Cardiac fibroblast (primary cell): ENCODE data around the gene IQGAP3.

Experiments
- DNase-seq, 2 donors: peaks; one replicate each; pipeline versions ENCODE4 v3.0.0 to v3.0.0-alpha.2; 2010; ENCODE audit warnings: low read depth in 2 of 2
- H3K4me3 ChIP-seq, 2 donors: replicated peaks in 1 of 2; 1 replicate in 1 of 2; 2 replicates in 1 of 2; pipeline ENCODE4 v1.5.1; 2011; ENCODE audit warnings: low read depth in 2 of 2, low read length in 2 of 2, mild to moderate bottlenecking in 2 of 2, moderate library complexity in 1 of 2
- TF ChIP-seq, protein P1 (sequence below): IDR thresholded peaks from one replicate; pipeline ENCODE4 v1.5.1; 2011; ENCODE audit warnings: low read depth, mild to moderate bottlenecking, low read length, inconsistent platforms

Gene IQGAP3

DNA sequence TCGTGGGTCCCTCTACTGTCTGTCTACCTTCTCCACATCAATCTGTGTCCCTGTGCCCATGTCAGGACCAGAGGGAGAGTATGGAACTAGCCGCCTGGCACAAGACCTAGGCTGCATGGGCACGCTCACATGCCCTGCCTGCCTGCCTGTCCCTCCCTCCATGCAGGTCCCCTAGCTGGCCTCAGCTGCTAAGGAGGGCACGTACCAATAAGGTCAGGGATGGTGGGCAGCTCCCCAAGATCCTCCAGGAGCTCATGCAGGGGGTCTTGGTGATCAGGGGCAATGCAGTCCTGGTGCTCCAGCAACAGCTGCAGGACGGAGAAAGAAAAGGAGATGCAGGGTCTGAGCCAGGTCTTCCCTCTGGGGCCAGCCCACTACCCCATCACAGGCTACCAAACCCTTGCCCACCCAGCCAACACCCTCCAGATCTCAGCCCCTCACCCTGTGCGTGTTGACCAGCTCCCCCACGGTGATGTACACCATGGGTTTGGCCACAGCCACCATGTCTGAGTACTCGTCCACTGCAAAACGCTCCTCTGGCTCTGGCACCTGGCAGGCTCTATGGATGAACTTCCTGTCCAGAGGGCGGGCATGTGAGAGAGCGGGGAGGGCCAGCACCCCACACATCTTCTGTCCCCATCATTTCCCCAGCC is 38.7 kb downstream of the IQGAP3 start:
- TF ChIP-seq, protein P1, sequence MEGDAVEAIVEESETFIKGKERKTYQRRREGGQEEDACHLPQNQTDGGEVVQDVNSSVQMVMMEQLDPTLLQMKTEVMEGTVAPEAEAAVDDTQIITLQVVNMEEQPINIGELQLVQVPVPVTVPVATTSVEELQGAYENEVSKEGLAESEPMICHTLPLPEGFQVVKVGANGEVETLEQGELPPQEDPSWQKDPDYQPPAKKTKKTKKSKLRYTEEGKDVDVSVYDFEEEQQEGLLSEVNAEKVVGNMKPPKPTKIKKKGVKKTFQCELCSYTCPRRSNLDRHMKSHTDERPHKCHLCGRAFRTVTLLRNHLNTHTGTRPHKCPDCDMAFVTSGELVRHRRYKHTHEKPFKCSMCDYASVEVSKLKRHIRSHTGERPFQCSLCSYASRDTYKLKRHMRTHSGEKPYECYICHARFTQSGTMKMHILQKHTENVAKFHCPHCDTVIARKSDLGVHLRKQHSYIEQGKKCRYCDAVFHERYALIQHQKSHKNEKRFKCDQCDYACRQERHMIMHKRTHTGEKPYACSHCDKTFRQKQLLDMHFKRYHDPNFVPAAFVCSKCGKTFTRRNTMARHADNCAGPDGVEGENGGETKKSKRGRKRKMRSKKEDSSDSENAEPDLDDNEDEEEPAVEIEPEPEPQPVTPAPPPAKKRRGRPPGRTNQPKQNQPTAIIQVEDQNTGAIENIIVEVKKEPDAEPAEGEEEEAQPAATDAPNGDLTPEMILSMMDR, result no peak
- H3K4me3 ChIP-seq, result no peak overlapping the region
- DNase-seq, result no peak

DNA sequence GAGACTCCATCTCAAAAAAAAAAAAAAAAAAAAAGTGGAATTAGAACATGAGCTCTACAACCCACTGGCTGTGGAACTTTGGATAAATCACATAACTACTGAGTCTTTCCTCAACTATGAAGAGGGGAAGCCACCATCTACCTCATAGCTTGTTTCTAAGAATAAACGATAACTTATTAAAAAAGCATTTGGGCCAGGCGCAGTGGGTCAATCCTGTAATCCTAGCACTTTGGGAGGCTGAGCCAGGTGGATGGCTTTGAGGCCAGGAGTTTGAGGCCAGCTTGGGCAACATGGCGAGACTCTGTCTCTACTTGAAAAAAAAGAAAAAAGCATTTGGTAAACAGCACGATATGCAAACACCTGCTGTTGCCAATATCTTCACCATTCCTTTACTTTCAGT is 40.0 kb downstream of the IQGAP3 start:
- H3K4me3 ChIP-seq, result no peak overlapping the region
- TF ChIP-seq, protein P1, result no peak
- DNase-seq, result no peak

DNA sequence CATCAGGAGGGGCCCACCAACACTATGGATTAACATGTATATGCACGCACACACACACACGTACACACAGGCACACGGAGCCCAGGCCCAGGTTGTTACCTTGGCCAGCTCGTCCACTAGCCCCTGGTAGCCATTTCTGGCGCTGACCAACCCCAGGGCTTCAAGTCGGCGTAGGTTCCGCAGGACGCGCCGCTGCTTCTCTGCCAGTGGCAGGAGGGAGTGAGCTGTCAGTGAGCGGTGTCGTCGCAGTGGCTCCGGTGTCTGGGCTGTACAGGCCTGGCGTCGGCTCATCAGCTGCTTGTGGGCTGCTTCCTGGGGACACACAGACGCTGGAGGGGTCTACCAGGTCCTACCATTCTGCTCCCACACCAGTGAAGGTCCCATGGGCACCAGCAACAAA is 42.4 kb downstream of the IQGAP3 start:
- no peak overlapping the region for H3K4me3 ChIP-seq
- DNase-seq, result no peak
- TF ChIP-seq, protein P1, result no peak

DNA sequence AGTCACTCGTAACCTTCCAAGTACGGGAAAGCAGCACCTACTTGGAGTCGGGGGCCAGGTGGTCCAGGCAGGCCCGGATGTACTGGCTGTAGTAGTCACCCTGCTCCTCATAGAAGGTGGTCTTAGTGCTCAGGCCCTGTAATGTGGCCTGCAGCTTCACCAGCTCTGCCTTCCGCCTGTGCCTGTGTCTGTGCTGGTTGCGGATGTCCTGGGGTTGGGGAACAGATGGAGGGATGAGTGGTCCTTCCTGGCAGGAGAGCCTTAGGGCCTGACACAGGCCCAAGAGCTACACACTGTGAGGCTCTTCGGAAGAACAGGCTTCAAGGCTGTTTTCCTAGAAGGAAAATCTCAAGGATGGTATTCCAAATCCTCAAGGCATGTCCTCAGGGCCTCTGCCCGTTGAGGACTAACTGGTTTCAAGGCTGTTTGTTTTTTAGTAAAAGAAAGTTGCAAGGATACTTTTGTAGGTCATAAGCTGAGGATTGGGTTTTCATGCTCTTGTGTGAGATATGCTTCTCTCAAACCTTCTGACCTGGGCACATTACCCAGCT is 43.4 kb downstream of the IQGAP3 start:
- no peak for DNase-seq
- no peak overlapping the region for H3K4me3 ChIP-seq
- TF ChIP-seq, protein P1, result no peak

DNA sequence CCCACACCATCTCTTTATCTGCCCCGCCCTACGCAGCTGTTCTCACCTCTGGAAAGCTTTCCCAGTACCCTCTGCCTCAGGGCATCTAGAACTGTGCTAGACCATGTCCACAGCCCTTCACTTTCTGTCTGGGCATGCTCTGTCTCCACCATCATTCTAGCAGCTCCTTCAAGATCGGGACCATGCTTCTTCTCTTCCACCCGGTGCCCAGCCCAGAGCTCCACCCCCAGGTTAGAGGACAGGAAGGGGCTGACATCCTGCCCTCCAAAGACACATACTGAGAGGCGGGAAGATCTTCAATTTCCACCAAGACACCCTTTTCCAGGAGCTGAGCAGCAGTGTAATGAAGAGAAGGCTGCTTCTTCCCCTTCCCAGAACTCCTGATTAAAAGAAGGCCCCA is 44.1 kb downstream of the IQGAP3 start:
- DNase-seq, result no peak
- H3K4me3 ChIP-seq, result no peak overlapping the region

DNA sequence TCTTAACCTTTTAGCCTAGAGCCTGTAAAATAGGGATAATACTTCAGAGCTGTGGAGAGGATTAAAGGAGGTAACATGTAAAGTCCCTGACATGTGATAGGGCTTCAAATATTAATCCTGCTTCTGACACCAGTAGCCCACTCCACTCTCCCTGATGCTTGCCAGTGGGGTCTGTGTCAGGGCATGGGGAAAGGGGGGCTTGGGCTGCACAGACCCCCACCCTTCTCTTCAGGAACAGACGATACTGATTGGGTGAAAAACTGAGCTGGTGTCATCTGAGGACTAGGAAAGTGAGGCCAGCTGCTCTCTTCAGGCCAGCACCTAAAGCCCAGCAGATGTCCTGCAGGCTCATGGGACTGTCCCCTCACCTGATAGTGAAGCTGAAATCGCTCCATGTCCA is 44.8 kb downstream of the IQGAP3 start:
- DNase-seq, result no peak
- TF ChIP-seq, protein P1, result no peak
- H3K4me3 ChIP-seq, result no peak overlapping the region

More for the DNA sequence above, 44.1 kb downstream of the IQGAP3 start:
- TF ChIP-seq, protein P1, result no peak
